Measurements from ENCODE around the gene PLEKHD1. TPM values are rescaled to one million over a fixed set of nuclear protein-coding genes. Genes with fewer than 3 reads are reported as not detected.

PLEKHD1 gene
- total RNA-seq, 4 donors from 2014 or later = 0.13 to 2.4 (median 1.8) TPM

- no peak overlapping the region for H3K4me3 ChIP-seq (ENCODE audit: low read depth, poor library complexity, severe bottlenecking)
- no peak for DNase-seq (ENCODE audit: low spot score in 2 of 2)
- 86 to 90% methylated on average over 4 of the region's 4 CpGs for WGBS, 2 donors
- intact Hi-C loops (cut with DNase I; ENCODE audit: low total_unique reads) = loop anchor here (10.0 kb wide), 1 partner anchor 814 kb away; no protein-coding TSS in a partner anchor
- TF ChIP-seq CTCF (IDR thresholded peaks at IDR 0.05) (no peak), POLR2A (IDR thresholded peaks at IDR 0.05) (no peak)
These were observed 16.2 kb downstream of the PLEKHD1 start for GRCh38 chr14:69500736-69501135.

- intact Hi-C loops (cut with DNase I; ENCODE audit: low total_unique reads) = loop anchor here (10.0 kb wide), 1 partner anchor 813 kb away; no protein-coding TSS in a partner anchor
- WGBS, 2 donors = 44 to 54% methylated on average over 4 of the region's 4 CpGs
- no peak for DNase-seq (ENCODE audit: low spot score in 2 of 2)
- TF ChIP-seq CTCF (IDR thresholded peaks at IDR 0.05) (no peak), POLR2A (IDR thresholded peaks at IDR 0.05) (no peak)
- no peak overlapping the region for H3K4me3 ChIP-seq (ENCODE audit: low read depth, poor library complexity, severe bottlenecking)
These were observed 16.9 kb downstream of the PLEKHD1 start for GRCh38 chr14:69501423-69501838.

- intact Hi-C loops (cut with DNase I; ENCODE audit: low total_unique reads) = loop anchor here (10.0 kb wide), 1 partner anchor 810 kb away; no protein-coding TSS in a partner anchor
- WGBS, 2 donors = 100% methylated on average over 1 of the region's 1 CpG
These were observed 20.2 kb downstream of the PLEKHD1 start for GRCh38 chr14:69504775-69505174.

GRCh38 chr14:69505338-69506240 lies 21.1 kb downstream of the PLEKHD1 start:
- 87 to 88% methylated on average over 8 of the region's 8 CpGs for WGBS, 2 donors
- intact Hi-C loops (cut with DNase I; ENCODE audit: low total_unique reads) = loop anchor here (10.0 kb wide), 1 partner anchor 809 kb away; no protein-coding TSS in a partner anchor
- no peak for TF ChIP-seq POLR2A (IDR thresholded peaks at IDR 0.05)
- TF ChIP-seq CTCF (IDR thresholded peaks at IDR 0.05) = no peak
- DNase-seq (ENCODE audit: low spot score in 2 of 2) = peak in 1 of 2 donors; percentile 52
- no peak overlapping the region for H3K4me3 ChIP-seq (ENCODE audit: low read depth, poor library complexity, severe bottlenecking)

More at GRCh38 chr14:69504775-69505174, 20.2 kb downstream of the PLEKHD1 start:
- TF ChIP-seq POLR2A (IDR thresholded peaks at IDR 0.05) = no peak
- no peak for TF ChIP-seq CTCF (IDR thresholded peaks at IDR 0.05)
- no peak for DNase-seq (ENCODE audit: low spot score in 2 of 2)
- H3K4me3 ChIP-seq (ENCODE audit: low read depth, poor library complexity, severe bottlenecking) = no peak overlapping the region

- intact Hi-C loops (cut with DNase I; ENCODE audit: low total_unique reads) = loop anchor here (10.0 kb wide), 1 partner anchor 809 kb away; no protein-coding TSS in a partner anchor
- 74 to 78% methylated on average over 1 of the region's 1 CpG for WGBS, 2 donors
- peak in 1 of 2 donors; percentile 5 for DNase-seq (ENCODE audit: low spot score in 2 of 2)
- H3K4me3 ChIP-seq (ENCODE audit: low read depth, poor library complexity, severe bottlenecking) = no peak overlapping the region
- TF ChIP-seq CTCF (IDR thresholded peaks at IDR 0.05) = no peak
- TF ChIP-seq POLR2A (IDR thresholded peaks at IDR 0.05) = no peak
These were observed 21.7 kb downstream of the PLEKHD1 start for GRCh38 chr14:69506241-69506595.
